HEK293 (cell line): ENCODE measurements around the gene TAF15.

Experiments used
- CTCF ChIA-PET: fragments of 350-600 bp; formaldehyde crosslinking; extraction: SDS; loops from one replicate; lab custom pipeline; 2021; ENCODE audit warnings: antibody characterized with exemption; lab: Yijun Ruan, JAX
- POLR2A ChIA-PET: fragments of 300-600 bp; formaldehyde crosslinking; extraction: SDS; loops from one replicate; lab custom pipeline; 2020; ENCODE audit warnings: antibody characterized with exemption, inconsistent platforms; lab: Yijun Ruan, JAX
- H3K27ac ChIP-seq: fragments of 200-500 bp; sonication (Bioruptor generic); 2 replicates; pipeline ENCODE4 v1.5.1; 2014; ENCODE audit warnings: low read depth, low read length, control low read depth, inconsistent platforms; ENCODE audit errors: extremely low read depth
- H3K36me3 ChIP-seq, 2 experiments: fragments of 200-500 bp in 1 of 2; sonication (Bioruptor generic) in 1 of 2; 1 replicate in 1 of 2; 2 replicates in 1 of 2; pipeline ENCODE4 v1.5.1; 2014 to 2017; ENCODE audit warnings: inconsistent platforms in 2 of 2, low read length in 2 of 2; ENCODE audit not compliant: control insufficient read depth in 2 of 2, insufficient read depth in 1 of 2
- H3K4me1 ChIP-seq: fragments of 200-500 bp; sonication (Bioruptor generic); 2 replicates; pipeline ENCODE4 v1.5.1; 2014; ENCODE audit warnings: mild to moderate bottlenecking, low read length, inconsistent platforms; ENCODE audit not compliant: control insufficient read depth, insufficient read depth
- H3K4me3 ChIP-seq: 2 replicates; pipeline ENCODE4 v1.5.1; 2011; ENCODE audit warnings: low read depth, mild to moderate bottlenecking, control low read depth, low read length, moderate library complexity
- H3K9me3 ChIP-seq: fragments of 200-500 bp; sonication (Bioruptor generic); 2 replicates; pipeline ENCODE4 v1.5.1; 2014; ENCODE audit warnings: low read depth, low read length, inconsistent platforms; ENCODE audit not compliant: control insufficient read depth, insufficient read depth
- GLIS1 ChIP-seq: fragments of 450-650 bp; formaldehyde crosslinking; IDR thresholded peaks from 2 replicates; pipeline ENCODE4 v1.5.1; 2016; ENCODE audit warnings: missing biosample characterization, missing genetic modification characterization
- KLF10 ChIP-seq: fragments of 450-650 bp; IDR thresholded peaks from 2 replicates; pipeline ENCODE4 v1.5.1; 2018; ENCODE audit warnings: missing biosample characterization, mild to moderate bottlenecking, missing genetic modification characterization
- KLF9 ChIP-seq: fragments of 450-650 bp; formaldehyde crosslinking; IDR thresholded peaks from 2 replicates; pipeline ENCODE4 v1.5.1; 2016; ENCODE audit warnings: missing biosample characterization, missing genetic modification characterization, low read depth
- SETDB1 ChIP-seq: IDR thresholded peaks from one replicate; pipeline ENCODE4 v1.6.1; 2017; ENCODE audit warnings: mild to moderate bottlenecking, low read length, moderate library complexity, mixed read lengths; ENCODE audit not compliant: insufficient read length
- TRIM28 ChIP-seq: IDR thresholded peaks from 2 replicates; pipeline ENCODE4 v1.6.1; 2011; ENCODE audit warnings: low read length, control low read depth, borderline replicate concordance
- ZBTB17 ChIP-seq: fragments of 450-650 bp; formaldehyde crosslinking; IDR thresholded peaks from 2 replicates; pipeline ENCODE4 v1.5.1; 2016; ENCODE audit warnings: missing biosample characterization, missing genetic modification characterization
- ZIC2 ChIP-seq: fragments of 450-650 bp; formaldehyde crosslinking; IDR thresholded peaks from 2 replicates; pipeline ENCODE4 v1.5.1; 2016; ENCODE audit warnings: missing biosample characterization, missing genetic modification characterization
- ZNF510 ChIP-seq: fragments of 450-650 bp; formaldehyde crosslinking; IDR thresholded peaks from 2 replicates; pipeline ENCODE4 v1.5.1; 2018; ENCODE audit warnings: mild to moderate bottlenecking, missing genetic modification characterization, missing biosample characterization; ENCODE audit not compliant: insufficient replicate concordance
- ZNF518A ChIP-seq: fragments of 450-650 bp; formaldehyde crosslinking; conservative IDR thresholded peaks from 2 replicates; pipeline ENCODE4 v1.5.1; 2016; ENCODE audit warnings: low read depth, missing biosample characterization, missing genetic modification characterization
- ZNF530 ChIP-seq: fragments of 450-650 bp; formaldehyde crosslinking; IDR thresholded peaks from 2 replicates; pipeline ENCODE4 v1.5.1; 2016; ENCODE audit warnings: low read depth, missing biosample characterization, missing genetic modification characterization
- ZNF571 ChIP-seq: fragments of 450-650 bp; formaldehyde crosslinking; IDR thresholded peaks from 2 replicates; pipeline ENCODE4 v1.5.0; 2017; ENCODE audit warnings: missing biosample characterization, missing genetic modification characterization
- ZNF704 ChIP-seq: fragments of 450-650 bp; formaldehyde crosslinking; IDR thresholded peaks from 2 replicates; pipeline ENCODE4 v1.5.1; 2016; ENCODE audit warnings: missing biosample characterization, missing genetic modification characterization
- ZNF777 ChIP-seq: fragments of 450-650 bp; formaldehyde crosslinking; IDR thresholded peaks from 2 replicates; pipeline ENCODE4 v1.5.1; 2017; ENCODE audit warnings: missing biosample characterization, missing genetic modification characterization, borderline replicate concordance
- ZNF792 ChIP-seq: fragments of 450-650 bp; formaldehyde crosslinking; IDR thresholded peaks from 2 replicates; pipeline ENCODE4 v1.5.1; 2016; ENCODE audit warnings: missing biosample characterization, missing genetic modification characterization
- ZSCAN23 ChIP-seq: fragments of 450-650 bp; formaldehyde crosslinking; IDR thresholded peaks from 2 replicates; pipeline ENCODE4 v1.5.1; 2016; ENCODE audit warnings: missing biosample characterization, missing genetic modification characterization
- TF ChIP-seq, protein P1 (sequence below): fragments of 450-650 bp; formaldehyde crosslinking; IDR thresholded peaks from 2 replicates; pipeline ENCODE4 v1.5.1; 2016; ENCODE audit warnings: missing biosample characterization, missing genetic modification characterization

TAF15 gene

GRCh38 chr17:35841101-35841500 lies 31.8 kb downstream of the TAF15 start:
- no peaks in the 10 kb centered on the region for H3K4me1 ChIP-seq
- POLR2A ChIA-PET = interaction anchor here (0.6 to 1.2 kb wide), 3 partner anchors 8 to 288 kb away, joined by 3 to 5 read pairs (median 4); partner anchors contain the start of gene TAF15
- no peak overlapping the region for H3K27ac ChIP-seq
- H3K4me3 ChIP-seq = no peak overlapping the region
- CTCF ChIA-PET = interaction anchor here (0.6 to 2.5 kb wide), 4 partner anchors 77 to 1950 kb away, joined by 3 to 16 read pairs (median 5); no protein-coding TSS in a partner anchor
- TF ChIP-seq ZNF571 (tag by site-specific recombination) (no peak), SETDB1 (no peak), ZNF510 (tag by site-specific recombination) (no peak), ZNF792 (no peak), ZNF777 (tag by site-specific recombination) (no peak), TRIM28 (no peak), ZSCAN23 (tag by site-specific recombination) (no peak)
- TF ChIP-seq, protein P1, sequence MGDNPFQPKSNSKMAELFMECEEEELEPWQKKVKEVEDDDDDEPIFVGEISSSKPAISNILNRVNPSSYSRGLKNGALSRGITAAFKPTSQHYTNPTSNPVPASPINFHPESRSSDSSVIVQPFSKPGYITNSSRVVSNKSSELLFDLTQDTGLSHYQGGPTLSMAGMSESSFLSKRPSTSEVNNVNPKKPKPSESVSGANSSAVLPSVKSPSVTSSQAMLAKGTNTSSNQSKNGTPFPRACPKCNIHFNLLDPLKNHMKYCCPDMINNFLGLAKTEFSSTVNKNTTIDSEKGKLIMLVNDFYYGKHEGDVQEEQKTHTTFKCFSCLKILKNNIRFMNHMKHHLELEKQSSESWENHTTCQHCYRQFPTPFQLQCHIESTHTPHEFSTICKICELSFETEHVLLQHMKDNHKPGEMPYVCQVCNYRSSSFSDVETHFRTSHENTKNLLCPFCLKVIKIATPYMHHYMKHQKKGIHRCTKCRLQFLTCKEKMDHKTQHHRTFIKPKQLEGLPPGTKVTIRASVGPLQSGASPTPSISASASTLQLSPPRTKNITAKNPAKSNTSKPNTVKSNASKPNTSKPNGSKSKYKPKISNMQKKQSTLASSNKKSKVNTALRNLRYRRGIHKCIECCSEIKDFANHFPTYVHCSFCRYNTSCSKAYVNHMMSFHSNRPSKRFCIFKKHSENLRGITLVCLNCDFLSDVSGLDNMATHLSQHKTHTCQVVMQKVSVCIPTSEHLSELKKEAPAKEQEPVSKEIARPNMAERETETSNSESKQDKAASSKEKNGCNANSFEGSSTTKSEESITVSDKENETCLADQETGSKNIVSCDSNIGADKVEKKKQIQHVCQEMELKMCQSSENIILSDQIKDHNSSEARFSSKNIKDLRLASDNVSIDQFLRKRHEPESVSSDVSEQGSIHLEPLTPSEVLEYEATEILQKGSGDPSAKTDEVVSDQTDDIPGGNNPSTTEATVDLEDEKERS = no peak
- H3K9me3 ChIP-seq = no peaks in the 10 kb centered on the region
- H3K36me3 ChIP-seq = peaks cover 99% of the 10 kb centered on the region in 2 experiments

- no peaks in the 10 kb centered on the region for H3K9me3 ChIP-seq
- H3K4me3 ChIP-seq = no peak overlapping the region
- CTCF ChIA-PET = interaction anchor here (0.6 to 2.5 kb wide), 4 partner anchors 11 to 1950 kb away, joined by 3 to 16 read pairs (median 4); no protein-coding TSS in a partner anchor
- peaks cover 99% of the 10 kb centered on the region in 2 experiments for H3K36me3 ChIP-seq
- no peak overlapping the region for H3K27ac ChIP-seq
- TF ChIP-seq ZBTB17 (tag by site-specific recombination) (no peak), GLIS1 (peak; percentile 78), ZNF518A (tag by site-specific recombination) (no peak), ZNF704 (tag by site-specific recombination) (no peak), ZNF530 (tag by site-specific recombination) (no peak), KLF10 (tag by site-specific recombination) (no peak), KLF9 (tag by site-specific recombination) (no peak), ZIC2 (tag by site-specific recombination) (peak; percentile 26; the same call in 1 of the 2 replicates)
- no peaks in the 10 kb centered on the region for H3K4me1 ChIP-seq
- POLR2A ChIA-PET = interaction anchor here (0.6 to 1.2 kb wide), 3 partner anchors 8 to 288 kb away, joined by 3 to 5 read pairs (median 4); partner anchors contain the start of gene TAF15
These were observed 32.2 kb downstream of the TAF15 start for GRCh38 chr17:35841505-35841904.
